T-helper 2 cell treated with Interferon-gamma antibody and Interleukin-4, amounts not matched to agents 100 ng/mL and 5 ng/mL, for 36 hours (primary cell): Measurements from ENCODE around the gene SHOX. TPM values are rescaled to one million over a fixed set of nuclear protein-coding genes. Genes with fewer than 3 reads are reported as not detected.
"Not testable (repeated sequence)": the region's sequence is repeated elsewhere in the genome, so short reads cannot be mapped to it uniquely, and the experiment has no call there.

Experiments
- intact Hi-C: fragments of 100-400 bp; cut with micrococcal nuclease; formaldehyde crosslinking; loops from one replicate; pipeline ENCODE4 v1.15.1; 2023
- total RNA-seq: library from RNA; stranded (reverse); gene quantifications from 2 replicates; pipeline ENCODE4 v1.2.3, GENCODE V29; 2022

SHOX gene
- total RNA-seq, 1 donor from 2014 or later: not detected

DNA sequence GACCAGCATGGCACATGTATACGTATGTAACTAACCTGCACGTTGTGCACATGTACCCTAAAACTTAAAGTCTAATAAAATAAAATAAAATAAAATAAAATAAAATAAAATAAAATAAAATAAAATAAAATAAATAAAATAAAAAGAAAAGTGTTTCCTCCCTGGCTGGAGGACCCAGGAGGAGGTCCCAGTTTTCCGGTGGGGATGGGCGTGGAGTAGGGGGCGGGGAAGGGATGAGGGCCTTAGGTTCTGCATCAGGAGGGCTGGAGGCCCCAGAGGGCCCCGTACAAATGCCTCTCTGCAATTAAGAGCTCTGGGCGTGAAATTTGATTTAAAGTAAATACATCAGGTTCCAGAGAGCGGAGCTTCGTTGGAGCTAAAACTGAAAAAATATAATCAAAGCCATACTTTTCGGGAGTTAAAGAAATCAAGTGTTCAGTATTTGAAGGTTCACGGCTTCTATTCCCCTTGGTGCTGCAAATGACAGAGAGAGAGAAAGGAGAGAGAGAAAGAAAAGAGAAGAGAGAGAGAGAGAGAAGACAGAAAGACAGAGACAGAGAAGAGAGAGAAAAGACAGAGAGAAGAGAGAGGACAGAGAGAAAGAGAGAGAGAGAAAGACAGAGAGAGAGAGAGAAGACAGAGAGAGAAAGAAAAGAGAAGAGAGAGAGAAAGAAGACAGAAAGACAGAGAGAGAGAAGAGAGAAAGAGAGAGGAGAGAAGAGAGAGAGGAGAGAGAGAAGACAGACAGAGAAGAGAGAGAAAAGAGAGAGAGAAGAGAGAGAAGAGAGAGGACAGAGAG, 8.7 kb upstream of the SHOX start:
- intact Hi-C loops: no loop called here

DNA sequence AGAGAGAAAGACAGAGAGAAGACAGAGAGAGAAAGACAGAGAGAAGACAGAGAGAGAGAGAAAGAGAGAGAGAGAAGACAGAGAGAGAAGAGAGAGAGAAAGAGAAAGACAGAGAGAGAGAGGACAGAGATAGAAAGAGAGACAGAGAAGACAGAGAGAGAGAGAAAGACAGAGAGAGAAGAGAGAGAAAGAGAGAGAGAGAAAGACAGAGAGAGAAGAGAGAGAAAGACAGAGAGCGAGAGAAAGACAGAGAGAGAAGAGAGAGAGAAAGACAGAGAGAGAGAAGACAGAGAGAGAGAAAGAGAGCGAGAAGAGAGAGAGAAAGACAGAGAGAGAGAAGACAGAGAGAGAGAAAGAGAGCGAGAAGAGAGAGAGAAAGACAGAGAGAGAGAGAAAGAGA, 7.8 kb upstream of the SHOX start:
- intact Hi-C loops: not testable (repeated sequence)

- intact Hi-C loops: no loop called here
These were observed 7.4 kb upstream of the SHOX start for GRCh38 chrX:623268-623598.

- intact Hi-C loops: no loop called here
These were observed 6.8 kb upstream of the SHOX start for GRCh38 chrX:623599-624315.

GRCh38 chrX:625137-625691, 5.4 kb upstream of the SHOX start:
- intact Hi-C loops: no loop called here

DNA sequence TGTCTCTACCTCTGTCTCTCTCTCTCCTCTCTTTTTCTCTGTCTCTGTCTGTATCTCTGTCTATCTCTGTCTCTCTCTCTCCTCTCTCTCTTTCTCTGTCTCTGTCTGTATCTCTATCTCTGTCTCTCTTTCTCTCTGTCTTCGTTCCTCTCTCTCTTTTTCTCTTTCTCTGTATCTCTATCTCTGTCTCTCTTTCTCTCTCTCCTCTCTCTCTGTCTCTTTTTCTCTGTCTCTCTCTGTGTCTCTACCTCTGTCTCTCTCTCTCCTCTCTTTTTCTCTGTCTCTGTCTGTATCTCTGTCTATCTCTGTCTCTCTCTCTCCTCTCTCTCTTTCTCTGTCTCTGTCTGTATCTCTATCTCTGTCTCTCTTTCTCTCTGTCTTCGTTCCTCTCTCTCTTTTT, 4.5 kb upstream of the SHOX start:
- intact Hi-C loops: not testable (repeated sequence)

DNA sequence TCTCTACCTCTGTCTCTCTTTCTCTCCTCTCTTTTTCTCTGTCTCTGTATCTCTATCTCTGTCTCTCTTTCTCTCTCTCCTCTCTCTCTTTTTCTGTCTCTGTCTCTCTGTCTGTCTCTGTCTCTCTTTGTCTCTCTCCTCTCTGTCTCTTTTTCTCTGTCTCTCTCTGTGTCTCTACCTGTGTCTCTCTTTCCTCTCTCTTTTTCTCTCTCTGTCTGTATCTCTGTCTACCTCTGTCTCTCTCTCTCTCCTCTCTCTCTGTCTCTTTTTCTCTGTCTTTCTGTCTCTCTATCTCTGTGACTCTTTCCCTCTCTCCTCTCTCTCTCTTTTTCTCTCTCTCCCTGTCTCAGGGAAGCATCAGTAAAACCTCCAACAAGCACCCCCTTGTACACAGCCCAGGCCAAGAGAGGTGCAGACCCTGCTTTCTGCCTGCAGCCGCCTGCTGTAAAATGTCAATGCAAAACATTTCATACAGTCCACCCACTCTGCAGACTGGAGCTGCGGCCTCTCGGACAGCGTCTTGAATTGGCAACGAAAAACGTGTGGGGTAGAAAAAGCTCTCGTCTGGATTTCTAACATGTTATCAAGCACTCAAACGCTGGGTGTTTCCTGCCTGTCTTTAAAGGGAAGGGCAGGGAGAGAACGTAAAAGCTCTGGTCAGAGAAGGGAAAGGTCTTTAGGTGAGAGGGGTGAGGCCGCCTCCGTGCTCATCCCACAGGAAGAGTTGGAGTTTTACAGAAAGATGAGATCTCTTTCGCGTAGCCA, 3.7 kb upstream of the SHOX start:
- intact Hi-C loops: no loop called here

DNA sequence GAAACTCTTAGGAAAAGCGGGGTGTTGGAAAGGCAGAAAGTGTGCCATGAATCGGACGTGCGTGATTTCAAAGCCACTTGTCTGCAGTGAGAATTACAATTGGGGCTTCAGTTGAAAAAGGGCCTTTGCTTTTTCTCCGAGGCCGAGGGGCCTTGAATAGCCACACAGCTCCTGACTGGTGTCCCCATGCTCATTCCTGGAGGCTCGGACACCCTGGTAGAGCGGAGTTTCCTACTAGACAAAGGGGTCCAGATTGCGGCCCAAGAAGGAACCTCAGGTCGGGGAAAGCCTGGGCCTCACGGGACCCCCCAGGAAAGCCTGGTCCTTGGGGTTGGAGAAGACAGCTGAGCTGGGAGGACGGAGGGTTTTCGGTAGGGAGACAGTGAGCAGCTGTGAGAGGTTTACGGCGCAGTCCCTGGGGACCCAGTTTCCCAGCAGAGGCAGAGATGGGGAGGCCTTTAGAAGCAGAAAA, 3.0 kb upstream of the SHOX start:
- intact Hi-C loops: no loop called here

- intact Hi-C loops: no loop called here
These were observed 2.6 kb upstream of the SHOX start for GRCh38 chrX:627995-628394.

GRCh38 chrX:629230-630006, 1.2 kb upstream of the SHOX start:
- intact Hi-C loops: no loop called here

GRCh38 chrX:630007-630611, 482 bp upstream of the SHOX start:
- intact Hi-C loops: no loop called here

- intact Hi-C loops: no loop called here
These were observed 1.3 kb downstream of the SHOX start for GRCh38 chrX:631802-632365.

GRCh38 chrX:632366-633042, 1.9 kb downstream of the SHOX start:
- intact Hi-C loops: no loop called here

- intact Hi-C loops: no loop called here
These were observed 2.7 kb downstream of the SHOX start for GRCh38 chrX:633043-633984.

- intact Hi-C loops: no loop called here
These were observed 3.7 kb downstream of the SHOX start for GRCh38 chrX:633985-634958.

DNA sequence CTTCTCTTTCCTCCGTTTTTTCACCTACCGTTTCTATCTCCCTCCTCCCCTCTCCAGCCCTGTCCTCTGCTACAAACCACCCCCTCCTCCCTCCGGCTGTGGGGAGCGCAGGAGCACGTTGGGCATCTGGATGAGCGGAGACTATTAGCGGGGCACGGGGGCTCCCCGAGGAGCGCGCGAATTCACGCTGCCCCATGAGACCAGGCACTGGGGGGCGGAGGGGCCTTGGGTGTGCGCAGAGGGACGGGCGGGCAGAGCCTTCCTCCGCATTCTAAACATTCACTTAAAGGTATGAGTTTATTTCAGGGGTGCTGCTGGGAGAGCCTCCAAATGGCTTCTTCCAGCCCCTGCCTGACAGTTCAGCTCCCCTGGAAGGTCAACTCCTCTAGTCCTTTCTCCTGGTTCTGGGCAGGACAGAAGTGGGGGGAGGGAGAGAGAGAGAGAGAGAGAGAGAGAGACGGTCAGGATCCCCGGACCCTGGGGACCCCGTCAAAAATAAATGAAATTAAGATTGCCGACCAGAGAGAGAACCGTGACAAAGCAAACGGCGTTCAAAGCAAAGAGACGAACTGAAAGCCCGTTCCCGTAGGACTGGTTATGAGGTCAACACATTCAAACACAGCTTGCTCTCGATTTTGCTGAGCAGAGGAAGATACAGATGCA, 5.0 kb downstream of the SHOX start:
- intact Hi-C loops: no loop called here
